Thoracic aorta (tissue), 2 donors: ENCODE results near the gene STUB1. TPM values are rescaled to one million over a fixed set of nuclear protein-coding genes. Genes with fewer than 3 reads are reported as not detected.
A peak's percentile ranks its signal among the peaks of the same experiment; 100 is the strongest.

Experiments used
- ATAC-seq: fragments of 150-250 bp; one replicate; pipeline ENCODE4 v1.8.0; 2017; ENCODE audit warnings: low read depth; ENCODE audit not compliant: insufficient number of reproducible peaks, low FRiP score
- DNase-seq: peaks from one replicate; pipeline ENCODE4 v3.0.0-alpha.2; 2020; ENCODE audit warnings: low spot score
- H3K27ac ChIP-seq, 2 donors: fragments of 200-600 bp; sonication (generic); 1 replicate in 1 of 2; 2 replicates in 1 of 2; pipeline ENCODE4 v1.5.1; 2016; ENCODE audit warnings: mild to moderate bottlenecking in 2 of 2, moderate library complexity in 2 of 2
- H3K27me3 ChIP-seq: fragments of 200-600 bp; sonication (generic); replicated peaks from 2 replicates; pipeline ENCODE4 v1.6.0; 2016; ENCODE audit warnings: mild to moderate bottlenecking; ENCODE audit not compliant: insufficient read depth
- H3K36me3 ChIP-seq: fragments of 200-600 bp; sonication (generic); one replicate; pipeline ENCODE4 v1.5.1; 2016
- H3K4me1 ChIP-seq, 2 donors: fragments of 200-600 bp; sonication (generic); 1 replicate in 1 of 2; 2 replicates in 1 of 2; pipeline versions ENCODE4 v1.5.1 to v1.6.0; 2016; ENCODE audit warnings: low read depth in 2 of 2, mild to moderate bottlenecking in 1 of 2; ENCODE audit not compliant: control insufficient read depth in 1 of 2
- H3K4me3 ChIP-seq: fragments of 200-600 bp; sonication (generic); 2 replicates; pipeline ENCODE4 v1.5.1; 2016; ENCODE audit warnings: mild to moderate bottlenecking
- H3K9me3 ChIP-seq: fragments of 200-600 bp; sonication (generic); 2 replicates; pipeline ENCODE4 v1.5.1; 2016
- total RNA-seq, 2 donors: library from RNA; depleted of rRNA; stranded (reverse); fragments of >200 nt; gene quantifications; one replicate each; pipeline versions ENCODE4 v1.1.0 to v1.2.3, GENCODE V29; 2016
- TF ChIP-seq, protein P1 (sequence below): fragments of 200-600 bp; sonication (generic); IDR thresholded peaks from one replicate; pipeline ENCODE4 v1.5.1; 2019; ENCODE audit warnings: antibody characterized with exemption

STUB1 gene
- total RNA-seq, 2 donors from 2014 or later = 103 to 145 TPM

DNA sequence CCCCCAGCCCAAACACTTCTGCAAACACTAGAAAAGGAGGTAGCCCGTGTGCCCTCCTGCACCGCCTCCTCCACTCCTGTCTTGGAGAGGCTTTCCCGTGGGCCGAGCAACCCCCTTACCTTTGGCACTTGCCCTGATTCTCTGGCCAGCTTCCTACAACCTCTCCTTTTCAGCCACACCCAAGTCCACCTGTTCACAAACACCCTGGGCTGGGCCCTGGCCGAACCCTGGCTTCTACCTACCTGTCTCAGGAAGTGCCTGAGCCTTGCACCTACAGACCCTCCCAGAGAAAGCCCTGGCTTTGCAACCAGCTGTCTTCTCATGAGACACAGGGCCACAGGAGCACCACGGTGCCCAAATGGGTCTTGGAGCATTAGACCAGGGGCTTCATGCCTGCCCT is 38.7 kb downstream of the STUB1 start:
- Histone ChIP-seq H3K9me3 (no peaks in the 10 kb centered on the region), H3K4me1 (peaks cover 21 to 42% of the 10 kb centered on the region in 2 donors), H3K27me3 (no peaks in the 10 kb centered on the region), H3K27ac (no peak overlapping the region), H3K4me3 (no peak overlapping the region), H3K36me3 (no peaks in the 10 kb centered on the region)
- DNase-seq (no peak), ATAC-seq (no peak)
- TF ChIP-seq, protein P1, sequence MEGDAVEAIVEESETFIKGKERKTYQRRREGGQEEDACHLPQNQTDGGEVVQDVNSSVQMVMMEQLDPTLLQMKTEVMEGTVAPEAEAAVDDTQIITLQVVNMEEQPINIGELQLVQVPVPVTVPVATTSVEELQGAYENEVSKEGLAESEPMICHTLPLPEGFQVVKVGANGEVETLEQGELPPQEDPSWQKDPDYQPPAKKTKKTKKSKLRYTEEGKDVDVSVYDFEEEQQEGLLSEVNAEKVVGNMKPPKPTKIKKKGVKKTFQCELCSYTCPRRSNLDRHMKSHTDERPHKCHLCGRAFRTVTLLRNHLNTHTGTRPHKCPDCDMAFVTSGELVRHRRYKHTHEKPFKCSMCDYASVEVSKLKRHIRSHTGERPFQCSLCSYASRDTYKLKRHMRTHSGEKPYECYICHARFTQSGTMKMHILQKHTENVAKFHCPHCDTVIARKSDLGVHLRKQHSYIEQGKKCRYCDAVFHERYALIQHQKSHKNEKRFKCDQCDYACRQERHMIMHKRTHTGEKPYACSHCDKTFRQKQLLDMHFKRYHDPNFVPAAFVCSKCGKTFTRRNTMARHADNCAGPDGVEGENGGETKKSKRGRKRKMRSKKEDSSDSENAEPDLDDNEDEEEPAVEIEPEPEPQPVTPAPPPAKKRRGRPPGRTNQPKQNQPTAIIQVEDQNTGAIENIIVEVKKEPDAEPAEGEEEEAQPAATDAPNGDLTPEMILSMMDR = no peak

DNA sequence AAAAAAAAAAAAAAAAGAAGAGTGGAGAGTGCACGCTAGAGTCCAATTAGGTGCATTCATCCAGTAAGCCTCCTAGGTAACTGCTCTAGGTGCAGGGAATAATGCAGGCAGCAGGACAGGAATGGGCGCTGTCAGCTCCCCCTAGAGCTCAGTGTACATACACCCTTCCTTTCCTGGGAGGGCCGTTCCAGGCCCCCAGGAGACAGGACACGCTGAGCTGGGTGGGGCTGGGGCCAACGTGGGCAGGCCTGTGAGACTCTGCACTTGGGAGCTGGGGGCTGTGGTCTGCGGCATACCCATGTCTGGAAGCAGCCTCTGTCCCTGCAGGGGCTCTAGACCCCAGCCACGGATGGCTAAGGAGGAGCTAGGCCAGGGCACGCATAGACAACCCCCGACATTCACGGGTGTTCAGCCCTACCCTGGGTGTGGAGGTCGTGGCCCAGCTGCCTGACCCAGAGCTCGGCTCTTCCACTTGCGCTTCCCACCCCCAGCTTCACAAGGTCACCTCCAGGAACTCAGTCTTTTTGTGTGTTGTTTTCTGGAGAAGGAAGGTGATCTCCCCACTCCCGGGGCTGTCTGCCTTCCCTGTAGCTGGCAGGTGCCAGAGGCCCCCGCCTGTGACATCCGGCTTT is 39.7 kb downstream of the STUB1 start:
- ATAC-seq (no peak), DNase-seq (no peak)
- H3K36me3 ChIP-seq = no peaks in the 10 kb centered on the region
- peak overlapping the region; percentile 97 for H3K4me3 ChIP-seq
- no peaks in the 10 kb centered on the region for H3K27me3 ChIP-seq
- no peaks in the 10 kb centered on the region for H3K9me3 ChIP-seq
- TF ChIP-seq, protein P1 = no peak
- peaks cover 17 to 37% of the 10 kb centered on the region in 2 donors for H3K4me1 ChIP-seq
- H3K27ac ChIP-seq = no peak overlapping the region

DNA sequence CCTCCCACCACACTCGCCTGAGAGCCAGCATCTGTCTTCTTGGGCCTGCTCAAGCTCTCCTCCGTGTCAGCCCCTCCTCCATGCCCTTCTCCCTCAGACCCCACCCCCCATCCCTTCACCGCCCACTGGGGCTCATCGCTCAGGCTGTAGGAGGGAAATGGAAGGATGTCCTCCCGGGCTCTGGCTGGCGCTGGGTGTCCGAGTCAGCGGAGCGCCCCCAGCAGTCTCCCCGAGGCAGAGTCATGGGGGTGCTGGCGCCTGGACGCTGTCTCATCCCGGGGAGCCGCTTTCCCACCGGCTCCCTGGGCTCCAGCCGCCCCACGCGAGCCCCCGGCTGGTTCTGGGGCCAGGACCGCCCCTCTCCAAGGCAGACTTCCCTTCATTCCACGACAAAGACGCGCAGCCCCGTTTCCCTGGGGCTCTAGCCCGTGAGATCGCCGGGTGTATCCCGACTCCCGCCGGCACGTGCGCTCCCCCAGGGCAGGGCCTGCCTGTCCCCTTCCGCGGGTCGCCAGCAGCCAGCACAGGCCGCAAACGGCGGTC is 40.3 kb downstream of the STUB1 start:
- no peak for ATAC-seq
- no peaks in the 10 kb centered on the region for H3K27me3 ChIP-seq
- no peaks in the 10 kb centered on the region for H3K9me3 ChIP-seq
- H3K36me3 ChIP-seq = no peaks in the 10 kb centered on the region
- DNase-seq = no peak
- H3K27ac ChIP-seq = peak overlapping the region; percentile 12 to 86
- peaks cover 17 to 33% of the 10 kb centered on the region in 2 donors for H3K4me1 ChIP-seq
- peak overlapping the region; percentile 97 for H3K4me3 ChIP-seq
- TF ChIP-seq, protein P1 = no peak

DNA sequence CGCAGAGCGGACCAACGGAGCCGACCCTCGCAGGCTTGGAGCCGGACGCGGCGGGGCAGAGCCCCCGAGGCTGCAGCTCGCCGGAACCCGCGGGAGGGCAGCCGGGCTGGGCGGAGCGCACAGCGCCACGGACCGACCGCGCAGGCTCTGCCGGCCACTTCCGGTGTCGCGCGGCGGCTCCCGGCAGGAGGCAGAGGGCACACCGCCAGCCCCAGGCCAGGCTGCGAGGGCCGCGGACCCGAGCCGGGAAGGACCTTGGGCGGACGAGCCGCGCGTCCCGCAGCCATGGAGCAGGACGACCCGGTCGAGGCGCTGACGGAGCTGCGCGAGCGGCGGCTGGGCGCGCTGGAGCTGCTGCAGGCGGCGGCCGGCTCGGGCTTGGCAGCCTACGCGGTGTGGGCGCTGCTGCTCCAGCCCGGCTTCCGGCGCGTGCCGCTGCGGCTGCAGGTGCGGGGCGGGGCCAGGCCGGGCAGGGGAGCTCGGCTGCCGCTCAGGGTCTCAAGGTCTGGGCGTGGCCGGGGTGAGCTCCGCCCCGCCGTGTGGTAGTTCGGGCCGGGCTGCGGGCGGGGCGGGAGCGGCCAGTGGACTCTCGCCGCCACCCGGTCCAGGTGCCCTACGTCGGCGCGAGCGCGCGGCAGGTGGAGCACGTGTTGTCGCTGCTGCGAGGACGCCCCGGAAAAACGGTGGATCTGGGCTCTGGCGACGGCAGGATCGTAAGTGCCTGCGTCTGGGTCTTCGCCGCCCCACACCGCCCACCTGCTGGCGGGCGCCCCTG is 41.0 kb downstream of the STUB1 start, which contains the start of gene ANTKMT:
Gene ANTKMT, plus strand, starts transcription at position 157 of the 775 bp plus-strand sequence. Its CDS starts 129 bp downstream, at position 286.
- TF ChIP-seq, protein P1 = no peak
- no peak for DNase-seq

More for the DNA sequence above, 41.0 kb downstream of the STUB1 start, which contains the start of gene ANTKMT:
- Histone ChIP-seq H3K36me3 (no peaks in the 10 kb centered on the region), H3K4me1 (peaks cover 13 to 28% of the 10 kb centered on the region in 2 donors), H3K4me3 (peak within 1 kb of the TSS; percentile 97), H3K27me3 (no peaks in the 10 kb centered on the region), H3K27ac (peak within 1 kb of the TSS; percentile 12 to 86), H3K9me3 (no peaks in the 10 kb centered on the region)
- peak; percentile 60 for ATAC-seq
